GM21515 (cell line): ENCODE data around the gene RNF181.
"Not testable (repeated sequence)": the region's sequence is repeated elsewhere in the genome, so short reads cannot be mapped to it uniquely, and the experiment has no call there.

ENCODE experiments used
- ATAC-seq: cut with Tn5 transposase; IDR thresholded peaks from one replicate; pipeline ENCODE4 v1.9.1; 2021; ENCODE audit not compliant: unreplicated experiment

RNF181 gene

GRCh38 chr2:85577063-85577385, 18.5 kb upstream of the RNF181 start:
- ATAC-seq: no peak

GRCh38 chr2:85577386-85578242, 17.9 kb upstream of the RNF181 start, which contains the start of gene VAMP8:
VAMP8 (plus strand) TSS chr2:85577586; CDS start chr2:85577647, 61 bp downstream.
- ATAC-seq: peak; percentile 57

GRCh38 chr2:85578243-85579180, 17.0 kb upstream of the RNF181 start:
- peak; percentile 40 for ATAC-seq

- ATAC-seq: no peak
These were observed 16.1 kb upstream of the RNF181 start for GRCh38 chr2:85579266-85579935.

DNA sequence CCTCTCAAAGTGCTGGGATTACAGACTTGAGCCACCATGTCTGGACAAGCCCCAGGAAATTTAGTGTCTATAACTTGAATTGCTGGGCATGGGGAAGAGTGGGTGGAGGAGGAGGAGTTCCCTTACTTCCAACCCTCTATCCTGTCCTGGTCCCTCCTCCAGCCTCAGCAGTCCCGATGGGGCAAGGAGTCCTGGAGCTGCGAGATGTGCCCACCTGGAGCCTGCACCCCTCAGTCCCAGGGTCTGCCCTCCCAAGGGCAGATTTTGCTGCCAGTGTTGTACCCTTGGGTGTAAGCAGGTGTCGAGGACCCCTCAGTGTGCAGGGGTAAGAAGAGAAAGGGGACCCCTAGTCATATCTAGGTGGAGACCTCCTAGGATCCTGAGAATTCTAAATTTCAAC, 15.3 kb upstream of the RNF181 start:
- ATAC-seq: no peak

DNA sequence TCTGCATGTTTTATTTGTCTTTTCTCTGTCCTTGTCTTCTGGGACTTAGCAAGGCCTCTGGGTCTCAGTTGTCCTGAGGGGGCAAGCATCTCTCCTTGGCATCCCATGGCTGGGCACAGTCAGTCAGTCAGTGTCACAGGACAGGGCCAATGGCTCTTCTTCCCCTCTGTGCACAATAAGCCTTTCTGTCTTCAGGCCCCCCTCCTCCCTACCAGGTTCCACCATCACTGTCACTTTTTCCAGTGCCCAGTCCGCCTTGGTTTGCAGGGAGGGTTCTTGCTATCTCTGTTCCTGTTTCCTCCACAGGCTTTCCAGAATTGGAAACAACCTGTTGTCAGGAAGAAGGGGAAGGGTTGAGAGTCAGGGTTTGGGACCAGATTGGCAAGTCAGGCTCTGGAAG, 13.1 kb upstream of the RNF181 start:
- ATAC-seq: no peak

DNA sequence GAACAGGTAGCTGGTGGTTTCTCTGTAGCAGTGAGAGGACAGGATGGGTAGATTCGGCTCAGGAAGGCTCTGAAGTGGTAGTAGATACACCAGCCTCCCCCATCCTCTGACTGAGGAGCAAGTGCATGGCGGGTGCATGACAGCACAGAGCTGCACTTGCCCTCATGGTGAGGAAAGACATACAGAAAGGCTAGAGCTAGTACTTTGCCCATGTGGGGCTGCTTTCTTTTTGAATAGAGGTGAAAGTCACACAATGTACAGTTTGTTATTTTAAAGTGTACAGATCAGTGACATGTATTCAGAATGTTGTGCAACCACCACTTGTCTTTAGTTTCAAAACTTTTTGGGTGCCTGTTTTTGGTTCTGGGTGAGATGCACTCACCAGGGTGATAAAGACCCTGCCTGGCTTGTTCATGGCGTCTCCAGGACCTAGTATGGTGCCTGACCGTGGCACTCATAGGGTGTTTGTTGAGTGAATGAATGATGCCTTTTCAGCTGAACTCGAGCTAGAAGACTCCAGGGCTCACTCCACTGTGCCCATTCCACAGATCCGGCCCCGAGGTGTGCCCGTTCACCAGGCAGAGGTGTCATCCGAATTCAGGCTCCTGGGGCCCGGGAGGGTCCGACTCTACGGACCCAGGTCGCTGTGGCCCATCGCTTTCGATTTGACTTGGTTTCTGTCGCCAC, 11.7 kb upstream of the RNF181 start:
- peak; percentile 64 for ATAC-seq

- peak; percentile 26 for ATAC-seq
These were observed 11.1 kb upstream of the RNF181 start, which contains the start of gene VAMP5 for GRCh38 chr2:85584354-85584856. VAMP5 (plus strand) TSS chr2:85584431; CDS start chr2:85584491, 60 bp downstream.

- peak; percentile 40 for ATAC-seq
These were observed 10.4 kb upstream of the RNF181 start for GRCh38 chr2:85584857-85585780.

- no peak for ATAC-seq
These were observed 9.8 kb upstream of the RNF181 start for GRCh38 chr2:85585781-85586105.

- no peak for ATAC-seq
These were observed 7.3 kb upstream of the RNF181 start for GRCh38 chr2:85588236-85588635.

- no peak for ATAC-seq
These were observed 6.9 kb upstream of the RNF181 start for GRCh38 chr2:85588645-85589044.

- no peak for ATAC-seq
These were observed 6.4 kb upstream of the RNF181 start for GRCh38 chr2:85589181-85589580.

- ATAC-seq: no peak
These were observed 5.4 kb upstream of the RNF181 start for GRCh38 chr2:85589982-85590791.

DNA sequence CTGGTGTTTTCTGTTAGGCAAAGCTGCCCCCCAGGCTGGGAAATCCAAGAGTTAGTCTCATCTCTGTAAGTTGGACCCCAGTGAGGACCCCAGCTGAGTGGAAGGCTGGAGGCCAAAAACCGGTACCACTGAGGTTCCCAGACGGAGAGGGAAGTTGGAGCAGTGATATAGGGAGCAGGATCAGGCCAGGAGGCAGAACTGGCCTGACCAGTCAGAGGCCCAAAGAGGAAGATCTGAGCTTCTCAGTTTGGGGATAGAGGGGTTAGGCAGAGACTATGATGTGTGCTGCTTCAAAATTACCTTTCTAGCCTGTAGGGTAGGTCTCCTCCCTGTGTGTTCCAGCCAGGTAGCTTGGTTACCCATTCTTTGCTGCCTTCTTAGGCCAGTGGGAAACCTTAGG, 4.6 kb upstream of the RNF181 start:
- no peak for ATAC-seq

GRCh38 chr2:85591563-85591962, 4.0 kb upstream of the RNF181 start:
- no peak for ATAC-seq

GRCh38 chr2:85592299-85592698, 3.2 kb upstream of the RNF181 start:
- ATAC-seq: not testable (repeated sequence)

DNA sequence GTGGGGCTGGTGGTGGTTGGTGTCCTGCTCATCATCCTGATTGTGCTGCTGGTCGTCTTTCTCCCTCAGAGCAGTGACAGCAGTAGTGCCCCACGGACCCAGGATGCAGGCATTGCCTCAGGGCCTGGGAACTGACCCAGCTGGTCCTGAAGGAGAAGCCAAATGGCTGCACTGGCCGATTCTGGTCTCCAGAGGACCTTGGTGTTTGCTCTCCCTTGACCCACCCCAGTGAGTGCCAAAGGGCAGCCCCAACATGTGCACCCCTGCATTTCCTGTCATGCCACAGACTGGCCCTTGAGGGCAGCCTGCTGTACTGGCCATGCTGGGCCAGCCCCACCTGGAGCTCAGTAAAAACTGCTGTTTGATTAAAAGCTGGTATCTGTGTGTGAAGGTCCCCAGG, 2.5 kb upstream of the RNF181 start:
- ATAC-seq: no peak
